ENCODE results near the gene TM9SF4.

DNA sequence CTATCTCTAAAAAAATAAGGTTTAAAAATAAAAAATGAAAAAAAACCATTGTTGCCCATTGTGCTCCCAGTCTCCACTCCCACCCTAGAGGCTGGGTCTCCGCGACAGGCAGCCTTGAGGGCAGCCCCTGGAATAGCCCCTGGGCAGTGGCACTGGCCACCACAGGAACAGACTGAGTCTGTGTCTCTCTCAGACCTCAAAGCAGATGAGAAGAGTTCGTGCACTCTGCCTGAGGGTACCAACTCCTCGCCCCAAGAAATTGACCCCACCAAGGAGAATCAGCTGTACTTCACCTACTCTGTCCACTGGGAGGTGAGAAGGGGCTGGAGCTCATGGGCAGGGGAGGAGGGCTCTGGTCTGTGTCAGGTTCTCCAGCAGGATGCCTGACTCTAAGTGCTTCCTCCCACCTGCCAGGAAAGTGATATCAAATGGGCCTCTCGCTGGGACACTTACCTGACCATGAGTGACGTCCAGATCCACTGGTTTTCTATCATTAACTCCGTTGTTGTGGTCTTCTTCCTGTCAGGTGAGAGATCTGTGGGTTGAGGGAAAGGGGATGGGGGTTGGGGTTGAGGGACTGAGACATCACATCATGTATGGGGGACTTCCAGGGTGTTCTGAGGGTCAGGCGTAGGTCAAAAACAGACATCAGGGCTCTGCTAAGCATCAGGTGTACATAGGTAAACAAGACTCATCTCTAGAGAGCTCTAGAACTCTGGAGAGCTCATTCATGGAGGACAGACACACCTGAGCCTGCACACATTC lies 35.6 kb downstream of the TM9SF4 start:
- TF ChIP-seq, protein P1, sequence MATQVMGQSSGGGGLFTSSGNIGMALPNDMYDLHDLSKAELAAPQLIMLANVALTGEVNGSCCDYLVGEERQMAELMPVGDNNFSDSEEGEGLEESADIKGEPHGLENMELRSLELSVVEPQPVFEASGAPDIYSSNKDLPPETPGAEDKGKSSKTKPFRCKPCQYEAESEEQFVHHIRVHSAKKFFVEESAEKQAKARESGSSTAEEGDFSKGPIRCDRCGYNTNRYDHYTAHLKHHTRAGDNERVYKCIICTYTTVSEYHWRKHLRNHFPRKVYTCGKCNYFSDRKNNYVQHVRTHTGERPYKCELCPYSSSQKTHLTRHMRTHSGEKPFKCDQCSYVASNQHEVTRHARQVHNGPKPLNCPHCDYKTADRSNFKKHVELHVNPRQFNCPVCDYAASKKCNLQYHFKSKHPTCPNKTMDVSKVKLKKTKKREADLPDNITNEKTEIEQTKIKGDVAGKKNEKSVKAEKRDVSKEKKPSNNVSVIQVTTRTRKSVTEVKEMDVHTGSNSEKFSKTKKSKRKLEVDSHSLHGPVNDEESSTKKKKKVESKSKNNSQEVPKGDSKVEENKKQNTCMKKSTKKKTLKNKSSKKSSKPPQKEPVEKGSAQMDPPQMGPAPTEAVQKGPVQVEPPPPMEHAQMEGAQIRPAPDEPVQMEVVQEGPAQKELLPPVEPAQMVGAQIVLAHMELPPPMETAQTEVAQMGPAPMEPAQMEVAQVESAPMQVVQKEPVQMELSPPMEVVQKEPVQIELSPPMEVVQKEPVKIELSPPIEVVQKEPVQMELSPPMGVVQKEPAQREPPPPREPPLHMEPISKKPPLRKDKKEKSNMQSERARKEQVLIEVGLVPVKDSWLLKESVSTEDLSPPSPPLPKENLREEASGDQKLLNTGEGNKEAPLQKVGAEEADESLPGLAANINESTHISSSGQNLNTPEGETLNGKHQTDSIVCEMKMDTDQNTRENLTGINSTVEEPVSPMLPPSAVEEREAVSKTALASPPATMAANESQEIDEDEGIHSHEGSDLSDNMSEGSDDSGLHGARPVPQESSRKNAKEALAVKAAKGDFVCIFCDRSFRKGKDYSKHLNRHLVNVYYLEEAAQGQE (IDR thresholded peaks at IDR 0.05; ENCODE audit: insufficient replicate concordance, low read depth), result no peak
- TF ChIP-seq, protein P2, sequence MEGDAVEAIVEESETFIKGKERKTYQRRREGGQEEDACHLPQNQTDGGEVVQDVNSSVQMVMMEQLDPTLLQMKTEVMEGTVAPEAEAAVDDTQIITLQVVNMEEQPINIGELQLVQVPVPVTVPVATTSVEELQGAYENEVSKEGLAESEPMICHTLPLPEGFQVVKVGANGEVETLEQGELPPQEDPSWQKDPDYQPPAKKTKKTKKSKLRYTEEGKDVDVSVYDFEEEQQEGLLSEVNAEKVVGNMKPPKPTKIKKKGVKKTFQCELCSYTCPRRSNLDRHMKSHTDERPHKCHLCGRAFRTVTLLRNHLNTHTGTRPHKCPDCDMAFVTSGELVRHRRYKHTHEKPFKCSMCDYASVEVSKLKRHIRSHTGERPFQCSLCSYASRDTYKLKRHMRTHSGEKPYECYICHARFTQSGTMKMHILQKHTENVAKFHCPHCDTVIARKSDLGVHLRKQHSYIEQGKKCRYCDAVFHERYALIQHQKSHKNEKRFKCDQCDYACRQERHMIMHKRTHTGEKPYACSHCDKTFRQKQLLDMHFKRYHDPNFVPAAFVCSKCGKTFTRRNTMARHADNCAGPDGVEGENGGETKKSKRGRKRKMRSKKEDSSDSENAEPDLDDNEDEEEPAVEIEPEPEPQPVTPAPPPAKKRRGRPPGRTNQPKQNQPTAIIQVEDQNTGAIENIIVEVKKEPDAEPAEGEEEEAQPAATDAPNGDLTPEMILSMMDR (IDR thresholded peaks at IDR 0.05; ENCODE audit: insufficient read depth, low read length), result no peak

All from HL-60 (cell line).